ENCODE measurements around the gene XIAP. TPM values are rescaled to one million over a fixed set of nuclear protein-coding genes. Genes with fewer than 3 reads are reported as not detected.
"Not testable (repeated sequence)": the region's sequence is repeated elsewhere in the genome, so short reads cannot be mapped to it uniquely, and the experiment has no call there.

XIAP gene
- polyA plus RNA-seq, 3 donors, result 2.1 to 10.0 (median 5.8) TPM

GRCh38 chrX:123927845-123928244 is 68.0 kb downstream of the XIAP start:
- Histone ChIP-seq H3K36me3 (replicated peaks in 1 of 2; ENCODE audit: control insufficient read depth in 1 of 2, insufficient read depth in 2 of 2, low read length in 2 of 2) (no peaks in the 10 kb centered on the region), H3K4me2 (replicated peaks; ENCODE audit: extremely low read depth, low read length, poor library complexity, severe bottlenecking) (no peak overlapping the region), H2AFZ (ENCODE audit: insufficient read depth, low read depth, low read length, poor library complexity, severe bottlenecking) (no peak overlapping the region), H3K27me3 (ENCODE audit: control insufficient read depth in 2 of 2, insufficient read depth in 2 of 2, low read length in 2 of 2) (no peaks in the 10 kb centered on the region), H4K20me1 (ENCODE audit: insufficient read depth, low read length) (no peaks in the 10 kb centered on the region), H3K4me3 (replicated peaks in 1 of 3; ENCODE audit: low read depth in 2 of 3, low read length in 3 of 3) (no peak overlapping the region), H3K27ac (ENCODE audit: low read depth in 1 of 2, low read length in 2 of 2) (no peak overlapping the region), H3K9ac (ENCODE audit: insufficient read depth, low read length, poor library complexity, severe bottlenecking) (no peak overlapping the region), H3K4me1 (ENCODE audit: control insufficient read depth in 1 of 2, insufficient read depth in 2 of 2, low read length in 2 of 2) (peaks cover 8 to 9% of the 10 kb centered on the region in 2 donors), H3K9me3 (replicated peaks in 1 of 2; ENCODE audit: control insufficient read depth in 1 of 2, insufficient read depth in 1 of 2, low read length in 2 of 2) (peaks cover 0 to 7% of the 10 kb centered on the region in 2 donors), H3K79me2 (ENCODE audit: insufficient read depth, low read length) (no peaks in the 10 kb centered on the region)
- Mint-ChIP-seq H3K36me3 (no peaks in the 10 kb centered on the region), H3K27ac (peak overlapping the region in 2 of 7 donors; percentile 61 to 73), H3K27me3 (ENCODE audit: low read depth in 3 of 3) (peaks cover 0 to 3% (median 1%) of the 10 kb centered on the region in 3 donors), H3K4me3 (no peak overlapping the region), H3K4me1 (peaks cover 13% of the 10 kb centered on the region), H3K9me3 (peaks cover 0 to 17% (median 5%) of the 10 kb centered on the region in 7 donors)
- TF ChIP-seq, protein P1, sequence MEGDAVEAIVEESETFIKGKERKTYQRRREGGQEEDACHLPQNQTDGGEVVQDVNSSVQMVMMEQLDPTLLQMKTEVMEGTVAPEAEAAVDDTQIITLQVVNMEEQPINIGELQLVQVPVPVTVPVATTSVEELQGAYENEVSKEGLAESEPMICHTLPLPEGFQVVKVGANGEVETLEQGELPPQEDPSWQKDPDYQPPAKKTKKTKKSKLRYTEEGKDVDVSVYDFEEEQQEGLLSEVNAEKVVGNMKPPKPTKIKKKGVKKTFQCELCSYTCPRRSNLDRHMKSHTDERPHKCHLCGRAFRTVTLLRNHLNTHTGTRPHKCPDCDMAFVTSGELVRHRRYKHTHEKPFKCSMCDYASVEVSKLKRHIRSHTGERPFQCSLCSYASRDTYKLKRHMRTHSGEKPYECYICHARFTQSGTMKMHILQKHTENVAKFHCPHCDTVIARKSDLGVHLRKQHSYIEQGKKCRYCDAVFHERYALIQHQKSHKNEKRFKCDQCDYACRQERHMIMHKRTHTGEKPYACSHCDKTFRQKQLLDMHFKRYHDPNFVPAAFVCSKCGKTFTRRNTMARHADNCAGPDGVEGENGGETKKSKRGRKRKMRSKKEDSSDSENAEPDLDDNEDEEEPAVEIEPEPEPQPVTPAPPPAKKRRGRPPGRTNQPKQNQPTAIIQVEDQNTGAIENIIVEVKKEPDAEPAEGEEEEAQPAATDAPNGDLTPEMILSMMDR (IDR thresholded peaks at IDR 0.05), result no peak
- DNase-seq, result peak in 2 of 3 donors; percentile 5 to 9
- WGBS (ENCODE audit: insufficient coverage), result 100% methylated on average over 1 of the region's 2 CpGs
- intact Hi-C loops (cut with micrococcal nuclease), result no loop called here

- H3K79me2 ChIP-seq (ENCODE audit: insufficient read depth, low read length); H3K36me3 ChIP-seq (replicated peaks in 1 of 2; ENCODE audit: control insufficient read depth in 1 of 2, insufficient read depth in 2 of 2, low read length in 2 of 2); H3K4me2 ChIP-seq (replicated peaks; ENCODE audit: extremely low read depth, low read length, poor library complexity, severe bottlenecking); H3K36me3 Mint-ChIP-seq; H3K27me3 ChIP-seq (ENCODE audit: control insufficient read depth in 2 of 2, insufficient read depth in 2 of 2, low read length in 2 of 2); H3K27ac ChIP-seq (ENCODE audit: low read depth in 1 of 2, low read length in 2 of 2); H3K4me3 Mint-ChIP-seq; intact Hi-C loops (cut with micrococcal nuclease); H4K20me1 ChIP-seq (ENCODE audit: insufficient read depth, low read length); H3K9ac ChIP-seq (ENCODE audit: insufficient read depth, low read length, poor library complexity, severe bottlenecking); H3K27ac Mint-ChIP-seq; H3K4me1 ChIP-seq (ENCODE audit: control insufficient read depth in 1 of 2, insufficient read depth in 2 of 2, low read length in 2 of 2); H3K4me3 ChIP-seq (replicated peaks in 1 of 3; ENCODE audit: low read depth in 2 of 3, low read length in 3 of 3); H3K9me3 ChIP-seq (replicated peaks in 1 of 2; ENCODE audit: control insufficient read depth in 1 of 2, insufficient read depth in 1 of 2, low read length in 2 of 2); H3K27me3 Mint-ChIP-seq (ENCODE audit: low read depth in 3 of 3); H3K4me1 Mint-ChIP-seq; H2AFZ ChIP-seq (ENCODE audit: insufficient read depth, low read depth, low read length, poor library complexity, severe bottlenecking); DNase-seq: not testable (repeated sequence)
- WGBS (ENCODE audit: insufficient coverage), result no CpG with 5 or more reads among the region's 2 CpGs
- H3K9me3 Mint-ChIP-seq, result peaks cover 0 to 11% (median 5%) of the 10 kb centered on the region in 7 donors
Measured at GRCh38 chrX:123932055-123932454, 72.2 kb downstream of the XIAP start.

All from CD14-positive monocyte (primary cell).